ENCODE results near the gene MESP1.

DNA sequence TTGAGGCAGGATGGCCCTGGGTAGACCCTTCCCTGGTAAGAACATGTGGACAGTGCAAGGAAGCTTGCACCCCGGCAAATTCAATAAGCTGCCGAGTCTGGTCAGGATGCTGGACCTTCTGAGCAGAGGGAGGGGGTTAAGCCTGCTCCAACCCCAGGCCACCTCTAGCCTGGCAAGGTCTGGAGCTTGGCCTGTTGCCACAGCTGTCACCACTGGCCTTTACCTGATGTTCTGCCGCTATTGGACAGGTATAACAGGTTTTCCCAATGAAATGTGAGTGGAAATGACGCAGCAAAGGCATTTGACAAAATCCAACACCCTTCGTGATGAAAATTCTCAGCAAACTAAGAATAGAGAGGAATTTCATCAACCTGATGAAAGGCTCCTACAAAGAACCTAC, 699 bp upstream of the MESP1 start:
- TF ChIP-seq EZH2 (IDR thresholded peaks at IDR 0.05; ENCODE audit: borderline replicate concordance, insufficient read depth, low read length, poor library complexity, severe bottlenecking): no peak
- TF ChIP-seq, protein P1, sequence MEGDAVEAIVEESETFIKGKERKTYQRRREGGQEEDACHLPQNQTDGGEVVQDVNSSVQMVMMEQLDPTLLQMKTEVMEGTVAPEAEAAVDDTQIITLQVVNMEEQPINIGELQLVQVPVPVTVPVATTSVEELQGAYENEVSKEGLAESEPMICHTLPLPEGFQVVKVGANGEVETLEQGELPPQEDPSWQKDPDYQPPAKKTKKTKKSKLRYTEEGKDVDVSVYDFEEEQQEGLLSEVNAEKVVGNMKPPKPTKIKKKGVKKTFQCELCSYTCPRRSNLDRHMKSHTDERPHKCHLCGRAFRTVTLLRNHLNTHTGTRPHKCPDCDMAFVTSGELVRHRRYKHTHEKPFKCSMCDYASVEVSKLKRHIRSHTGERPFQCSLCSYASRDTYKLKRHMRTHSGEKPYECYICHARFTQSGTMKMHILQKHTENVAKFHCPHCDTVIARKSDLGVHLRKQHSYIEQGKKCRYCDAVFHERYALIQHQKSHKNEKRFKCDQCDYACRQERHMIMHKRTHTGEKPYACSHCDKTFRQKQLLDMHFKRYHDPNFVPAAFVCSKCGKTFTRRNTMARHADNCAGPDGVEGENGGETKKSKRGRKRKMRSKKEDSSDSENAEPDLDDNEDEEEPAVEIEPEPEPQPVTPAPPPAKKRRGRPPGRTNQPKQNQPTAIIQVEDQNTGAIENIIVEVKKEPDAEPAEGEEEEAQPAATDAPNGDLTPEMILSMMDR (IDR thresholded peaks at IDR 0.05; ENCODE audit: poor library complexity, severe bottlenecking): no peak
- no peak for TF ChIP-seq POLR2AphosphoS5 (IDR thresholded peaks at IDR 0.05)
- TF ChIP-seq SMC3 (conservative IDR thresholded peaks at IDR 0.05; ENCODE audit: poor library complexity): no peak
- no peak for TF ChIP-seq MXI1 (conservative IDR thresholded peaks at IDR 0.05; ENCODE audit: poor library complexity, severe bottlenecking)
- no peak for TF ChIP-seq EP300 (conservative IDR thresholded peaks at IDR 0.05; ENCODE audit: poor library complexity, severe bottlenecking)
- TF ChIP-seq, protein P2, sequence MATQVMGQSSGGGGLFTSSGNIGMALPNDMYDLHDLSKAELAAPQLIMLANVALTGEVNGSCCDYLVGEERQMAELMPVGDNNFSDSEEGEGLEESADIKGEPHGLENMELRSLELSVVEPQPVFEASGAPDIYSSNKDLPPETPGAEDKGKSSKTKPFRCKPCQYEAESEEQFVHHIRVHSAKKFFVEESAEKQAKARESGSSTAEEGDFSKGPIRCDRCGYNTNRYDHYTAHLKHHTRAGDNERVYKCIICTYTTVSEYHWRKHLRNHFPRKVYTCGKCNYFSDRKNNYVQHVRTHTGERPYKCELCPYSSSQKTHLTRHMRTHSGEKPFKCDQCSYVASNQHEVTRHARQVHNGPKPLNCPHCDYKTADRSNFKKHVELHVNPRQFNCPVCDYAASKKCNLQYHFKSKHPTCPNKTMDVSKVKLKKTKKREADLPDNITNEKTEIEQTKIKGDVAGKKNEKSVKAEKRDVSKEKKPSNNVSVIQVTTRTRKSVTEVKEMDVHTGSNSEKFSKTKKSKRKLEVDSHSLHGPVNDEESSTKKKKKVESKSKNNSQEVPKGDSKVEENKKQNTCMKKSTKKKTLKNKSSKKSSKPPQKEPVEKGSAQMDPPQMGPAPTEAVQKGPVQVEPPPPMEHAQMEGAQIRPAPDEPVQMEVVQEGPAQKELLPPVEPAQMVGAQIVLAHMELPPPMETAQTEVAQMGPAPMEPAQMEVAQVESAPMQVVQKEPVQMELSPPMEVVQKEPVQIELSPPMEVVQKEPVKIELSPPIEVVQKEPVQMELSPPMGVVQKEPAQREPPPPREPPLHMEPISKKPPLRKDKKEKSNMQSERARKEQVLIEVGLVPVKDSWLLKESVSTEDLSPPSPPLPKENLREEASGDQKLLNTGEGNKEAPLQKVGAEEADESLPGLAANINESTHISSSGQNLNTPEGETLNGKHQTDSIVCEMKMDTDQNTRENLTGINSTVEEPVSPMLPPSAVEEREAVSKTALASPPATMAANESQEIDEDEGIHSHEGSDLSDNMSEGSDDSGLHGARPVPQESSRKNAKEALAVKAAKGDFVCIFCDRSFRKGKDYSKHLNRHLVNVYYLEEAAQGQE (IDR thresholded peaks at IDR 0.05; ENCODE audit: borderline replicate concordance): no peak
- no peak for TF ChIP-seq TAF1 (IDR thresholded peaks at IDR 0.05; ENCODE audit: low read depth)

All from neural cell (in vitro differentiated cells).